Measurements from ENCODE around the gene CYP26B1.
"Not testable (repeated sequence)": the region's sequence is repeated elsewhere in the genome, so short reads cannot be mapped to it uniquely, and the experiment has no call there.

CYP26B1 gene

DNA sequence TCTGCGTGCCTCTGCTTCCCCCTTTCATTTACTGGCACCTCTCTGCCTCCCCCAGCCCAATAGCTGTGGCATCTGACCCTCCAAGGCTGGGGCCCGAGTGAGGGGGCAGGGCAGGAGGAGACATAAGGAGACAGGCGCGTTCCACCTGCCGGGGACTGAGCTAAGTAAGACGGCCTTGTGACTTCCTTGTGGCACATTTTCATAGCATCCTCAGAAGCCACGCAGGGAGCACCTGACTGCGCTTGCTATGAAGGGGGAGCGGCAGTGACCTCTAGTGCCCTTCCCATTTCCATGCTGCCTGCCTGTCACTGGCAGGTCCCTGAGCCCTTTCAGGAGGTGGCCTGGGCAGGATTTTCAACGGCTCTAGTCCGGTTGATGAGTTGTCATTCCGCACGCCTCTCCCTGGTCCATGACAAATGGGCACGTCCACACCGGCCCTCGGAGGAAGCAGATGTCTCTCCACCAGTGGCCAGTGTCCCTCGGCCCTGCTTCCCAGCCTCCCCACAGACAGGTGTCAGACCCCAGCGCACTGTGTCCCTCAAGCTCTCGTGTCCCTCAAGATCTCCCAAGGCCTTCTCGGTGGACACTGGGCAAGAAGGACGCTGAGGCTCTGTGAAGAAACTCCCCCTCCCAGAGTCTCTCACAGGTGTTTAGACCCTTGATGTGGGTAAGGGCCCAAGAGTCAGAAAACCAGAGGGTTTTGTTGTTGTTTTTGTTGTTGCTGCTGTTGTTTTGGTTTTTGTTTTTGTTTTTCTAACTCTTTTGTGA lies 42.7 kb downstream of the CYP26B1 start:
- no peak overlapping the region for H3K4me3 ChIP-seq (ENCODE audit: low read length)
- no peak for TF ChIP-seq ZNF274 (IDR thresholded peaks at IDR 0.05; ENCODE audit: low read depth, low read length)

DNA sequence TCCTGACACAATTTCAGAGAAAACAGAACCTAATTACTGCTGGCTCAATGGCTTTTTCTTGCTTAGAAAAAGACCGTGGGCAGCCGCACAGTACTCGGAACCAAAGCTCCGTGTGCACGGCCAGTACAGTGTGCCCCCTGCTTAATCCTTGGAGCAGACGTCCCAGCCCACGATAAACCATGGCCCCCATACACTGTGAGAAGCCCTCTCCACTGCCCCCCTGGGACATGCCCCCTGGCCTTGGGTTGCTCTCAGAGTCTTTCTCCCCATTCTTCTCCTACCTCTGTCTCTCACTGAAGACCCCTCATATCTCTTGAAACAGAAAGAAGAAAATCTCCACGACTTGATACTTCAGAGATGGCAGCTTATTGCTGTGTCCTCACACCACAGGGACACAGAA lies 44.0 kb downstream of the CYP26B1 start:
- no peak for TF ChIP-seq ZNF274 (IDR thresholded peaks at IDR 0.05; ENCODE audit: low read depth, low read length)
- H3K4me3 ChIP-seq (ENCODE audit: low read length): no peak overlapping the region

DNA sequence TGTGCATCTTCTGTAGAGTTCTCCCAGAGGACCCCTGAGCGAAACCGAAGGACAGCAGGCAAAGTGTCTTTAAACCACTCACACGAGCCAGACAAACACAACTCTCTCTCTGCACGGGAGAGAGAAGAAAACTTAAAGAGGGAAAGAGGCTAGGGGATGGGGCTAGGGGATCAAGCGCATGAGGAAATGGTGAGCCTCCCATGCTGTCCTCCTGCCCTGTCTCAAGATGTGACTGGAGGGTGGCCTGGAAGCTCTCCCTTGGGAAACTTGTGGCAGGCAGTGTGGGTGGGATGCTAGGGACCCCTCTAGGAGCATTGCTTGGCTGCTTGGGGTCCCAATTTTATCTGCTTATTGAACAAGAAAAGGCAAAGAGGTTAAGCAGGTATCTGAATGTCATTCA lies 44.5 kb downstream of the CYP26B1 start:
- no peak overlapping the region for H3K4me3 ChIP-seq (ENCODE audit: low read length)
- TF ChIP-seq ZNF274 (IDR thresholded peaks at IDR 0.05; ENCODE audit: low read depth, low read length): no peak

DNA sequence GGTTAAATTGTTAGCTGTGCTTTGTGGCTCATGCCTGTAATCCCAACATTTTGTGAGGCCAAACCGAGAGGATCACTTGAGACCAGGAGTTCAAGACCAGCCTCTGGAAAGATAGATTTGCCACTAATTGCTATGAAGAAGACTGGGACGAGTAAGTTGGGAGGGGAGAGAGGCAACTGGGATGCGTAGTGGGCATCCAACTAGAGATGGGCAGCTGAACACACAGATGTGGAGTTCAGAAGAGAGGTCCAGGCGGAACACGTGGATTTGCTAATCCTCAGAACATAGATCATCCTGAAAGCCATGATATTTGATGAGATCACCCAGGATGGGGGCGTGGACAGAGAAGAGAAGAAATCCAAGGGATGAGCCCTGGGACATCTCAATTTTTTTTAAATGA lies 48.7 kb downstream of the CYP26B1 start:
- no peak for TF ChIP-seq ZNF274 (IDR thresholded peaks at IDR 0.05; ENCODE audit: low read depth, low read length)
- no peak overlapping the region for H3K4me3 ChIP-seq (ENCODE audit: low read length)

DNA sequence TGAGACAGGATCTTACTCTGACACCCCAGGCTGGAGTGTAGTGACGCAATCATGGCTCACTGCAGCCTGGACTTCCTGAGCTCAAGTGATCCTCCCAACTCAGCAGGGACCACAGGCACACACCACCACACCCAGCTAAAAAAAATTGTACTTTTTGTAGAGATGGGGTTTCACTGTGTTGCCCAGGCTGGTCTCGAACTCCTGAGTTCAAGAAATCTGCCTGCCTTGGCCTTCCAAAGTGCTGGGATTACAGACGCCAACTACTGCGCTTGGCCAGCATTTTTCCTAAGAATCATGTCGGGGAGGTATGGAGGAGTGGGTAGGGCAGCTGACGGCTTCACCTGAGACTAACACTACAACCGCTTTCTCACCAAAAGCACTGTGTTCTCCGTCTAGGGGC lies 50.4 kb downstream of the CYP26B1 start:
- no peak overlapping the region for H3K4me3 ChIP-seq (ENCODE audit: low read length)
- no peak for TF ChIP-seq ZNF274 (IDR thresholded peaks at IDR 0.05; ENCODE audit: low read depth, low read length)

DNA sequence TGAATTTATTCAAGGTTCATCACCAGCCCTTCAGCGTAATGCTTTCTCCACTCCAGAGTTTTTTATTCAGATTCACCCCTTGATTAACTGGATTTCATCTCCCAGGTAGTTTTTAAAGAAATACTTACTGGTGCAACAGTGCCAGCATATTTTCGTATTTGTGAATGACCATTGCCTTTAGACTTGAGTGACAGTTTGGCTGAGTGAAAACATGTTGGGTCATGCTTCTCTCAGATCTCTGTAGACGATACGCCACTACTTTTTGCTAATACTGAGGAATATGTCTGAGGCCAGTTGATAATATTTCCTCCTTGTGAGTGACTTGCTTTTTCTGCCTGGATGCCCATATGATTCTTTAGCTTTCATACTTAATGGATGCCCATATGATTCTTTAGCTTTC lies 51.5 kb downstream of the CYP26B1 start:
- no peak for TF ChIP-seq ZNF274 (IDR thresholded peaks at IDR 0.05; ENCODE audit: low read depth, low read length)
- no peak overlapping the region for H3K4me3 ChIP-seq (ENCODE audit: low read length)

DNA sequence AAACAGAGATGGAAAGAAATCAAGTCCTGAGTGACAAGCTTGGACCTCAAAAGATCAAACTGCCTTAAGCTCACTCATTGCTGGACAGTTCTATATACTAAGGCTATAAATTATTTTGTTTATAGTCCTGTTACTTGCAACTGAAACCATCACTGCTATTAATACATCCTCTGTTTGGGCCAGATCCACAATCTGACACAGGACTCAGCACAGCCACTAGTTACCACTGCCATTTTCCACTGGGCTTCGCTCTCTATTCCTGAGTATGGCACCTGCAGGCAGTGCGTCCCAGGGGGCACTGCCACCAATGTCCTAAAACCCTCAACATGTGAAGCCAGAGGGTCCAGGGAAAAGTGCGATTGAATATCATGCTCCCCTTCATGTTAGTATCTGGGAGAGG lies 52.3 kb downstream of the CYP26B1 start:
- TF ChIP-seq ZNF274 (IDR thresholded peaks at IDR 0.05; ENCODE audit: low read depth, low read length): no peak
- H3K4me3 ChIP-seq (ENCODE audit: low read length): no peak overlapping the region

DNA sequence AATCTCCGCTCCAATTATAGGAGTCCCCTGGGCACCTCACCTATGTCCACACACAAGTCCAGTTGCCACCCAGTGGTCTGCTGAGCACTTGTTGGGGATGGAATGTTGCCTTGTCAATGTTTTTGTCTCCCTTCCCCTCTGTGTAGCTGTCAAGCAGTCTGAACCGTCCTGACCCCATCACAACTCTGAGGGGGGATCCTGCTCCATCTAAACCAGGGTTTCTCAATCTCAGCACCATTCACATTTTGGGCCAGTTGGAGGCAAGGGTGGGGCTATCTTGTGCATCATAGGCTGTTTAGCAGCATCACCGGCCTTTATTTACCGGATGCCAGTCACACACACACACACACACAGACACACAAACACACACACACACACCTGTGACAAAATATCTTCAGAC lies 53.0 kb downstream of the CYP26B1 start:
- no peak overlapping the region for H3K4me3 ChIP-seq (ENCODE audit: low read length)
- TF ChIP-seq ZNF274 (IDR thresholded peaks at IDR 0.05; ENCODE audit: low read depth, low read length): no peak

DNA sequence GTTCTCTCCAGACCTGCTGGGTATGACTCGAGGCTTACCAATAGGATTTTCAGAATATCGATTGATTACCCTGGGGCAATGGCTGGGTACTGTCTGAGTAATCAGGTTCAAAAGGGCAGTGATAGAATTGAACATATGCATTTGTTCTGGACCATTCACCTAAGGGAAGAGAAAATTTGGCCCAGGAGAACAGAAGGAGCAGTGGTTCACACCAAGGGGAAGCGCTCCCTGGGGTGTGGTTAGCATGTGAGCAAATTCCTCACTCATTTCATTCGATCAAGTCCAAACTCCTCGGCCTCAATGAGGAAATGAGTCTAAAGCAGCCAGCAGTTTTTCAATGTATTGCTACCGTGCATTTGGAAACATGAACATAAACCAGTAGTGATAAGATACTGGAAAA lies 55.6 kb downstream of the CYP26B1 start:
- no peak overlapping the region for H3K4me3 ChIP-seq (ENCODE audit: low read length)
- no peak for TF ChIP-seq ZNF274 (IDR thresholded peaks at IDR 0.05; ENCODE audit: low read depth, low read length)

DNA sequence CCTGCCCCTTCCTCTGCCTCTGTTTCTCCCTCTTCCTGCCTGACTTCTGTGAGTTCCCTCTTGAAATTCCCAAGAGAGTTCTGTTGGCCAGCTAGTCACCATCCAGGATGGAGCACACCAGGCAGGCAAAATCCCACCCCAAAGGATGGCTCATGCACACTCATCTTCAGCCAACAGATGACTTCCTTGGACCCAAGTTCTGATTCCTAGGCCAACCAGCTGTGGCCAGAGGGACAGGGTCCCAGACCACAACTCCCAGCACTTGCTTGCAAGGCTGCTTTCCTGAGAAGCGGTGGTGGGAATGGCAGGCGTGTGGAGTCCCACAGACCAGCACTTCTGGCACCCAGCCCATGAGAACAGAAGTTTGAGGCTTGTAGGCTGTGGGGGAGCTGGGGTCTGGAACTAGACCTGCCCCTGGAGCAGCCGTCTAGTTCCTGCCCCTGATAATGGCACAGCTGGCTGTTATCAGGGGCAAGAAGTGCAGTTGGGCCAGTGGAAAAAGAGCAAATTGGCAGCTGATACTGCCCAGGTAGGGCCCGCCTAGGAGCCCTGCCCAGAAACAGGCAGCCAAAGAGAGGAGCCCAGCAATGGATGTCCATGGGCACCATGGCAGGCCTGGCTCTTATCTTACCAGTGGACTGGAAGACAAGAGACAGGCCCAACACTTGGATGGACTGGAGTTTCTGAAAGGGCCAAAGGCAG lies 56.7 kb downstream of the CYP26B1 start:
- TF ChIP-seq ZNF274 (IDR thresholded peaks at IDR 0.05; ENCODE audit: low read depth, low read length): no peak
- no peak overlapping the region for H3K4me3 ChIP-seq (ENCODE audit: low read length)

DNA sequence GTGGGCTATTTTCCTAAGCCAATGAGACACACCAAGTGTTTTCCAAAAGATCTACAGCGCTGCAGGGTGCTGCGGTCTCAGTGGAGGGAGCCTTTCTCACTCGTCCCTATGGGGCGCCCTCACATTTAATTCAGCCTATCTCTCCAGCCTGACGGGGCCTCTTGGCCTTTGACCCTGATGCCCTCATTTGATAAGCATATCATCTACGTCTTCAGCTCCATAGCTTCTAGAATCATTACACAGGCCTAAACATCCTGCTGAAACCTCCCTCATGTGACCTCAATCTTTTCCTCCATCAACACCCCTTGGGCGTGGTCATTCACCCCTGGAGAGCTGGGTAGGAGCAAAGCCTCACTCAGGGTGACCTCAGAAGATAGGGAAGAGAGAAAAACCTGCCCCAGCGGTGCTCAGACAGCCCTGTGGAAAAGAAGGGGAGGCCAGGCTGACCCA lies 57.4 kb downstream of the CYP26B1 start:
- no peak for TF ChIP-seq ZNF274 (IDR thresholded peaks at IDR 0.05; ENCODE audit: low read depth, low read length)
- no peak overlapping the region for H3K4me3 ChIP-seq (ENCODE audit: low read length)

DNA sequence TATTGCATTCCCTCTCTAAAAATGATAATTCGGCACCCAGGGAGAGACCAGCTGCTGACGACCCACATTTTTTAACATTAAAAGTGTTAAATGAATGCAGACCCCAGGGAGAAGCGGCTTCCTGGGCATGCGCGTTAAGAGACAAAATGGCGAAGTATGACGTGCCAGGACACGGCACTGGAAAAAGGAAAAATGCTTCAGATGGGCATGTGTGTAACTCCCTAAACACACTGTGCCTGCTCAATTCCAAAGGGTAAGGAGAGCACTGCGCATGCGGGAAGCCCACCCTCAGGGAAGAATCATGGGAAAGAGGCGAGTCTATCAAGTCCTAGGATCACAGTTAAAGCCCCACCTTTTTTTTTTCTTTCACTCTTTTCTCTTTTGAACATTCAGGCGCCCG lies 58.1 kb downstream of the CYP26B1 start:
- no peak for TF ChIP-seq ZNF274 (IDR thresholded peaks at IDR 0.05; ENCODE audit: low read depth, low read length)

DNA sequence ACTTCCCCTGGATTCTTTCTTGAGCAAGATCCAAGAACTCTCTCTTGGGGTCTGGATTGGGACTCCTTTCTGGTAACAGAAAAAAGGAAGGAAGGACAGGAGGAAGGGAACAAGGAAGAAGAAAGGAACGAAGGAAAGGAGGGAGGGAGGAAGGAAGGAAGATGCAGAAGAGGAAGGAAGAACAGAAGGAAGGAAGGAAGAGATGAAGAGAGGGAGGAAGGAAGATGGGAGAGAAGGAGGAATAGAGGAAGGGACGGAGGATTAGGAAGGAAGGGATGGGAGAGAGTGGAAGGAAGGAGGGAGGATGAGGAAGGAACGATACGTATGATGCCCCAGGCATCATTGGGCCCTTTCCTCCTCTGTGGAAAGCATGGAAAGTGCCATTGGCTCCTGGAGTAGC lies 58.6 kb downstream of the CYP26B1 start:
- TF ChIP-seq ZNF274 (IDR thresholded peaks at IDR 0.05; ENCODE audit: low read depth, low read length): no peak
- no peak overlapping the region for H3K4me3 ChIP-seq (ENCODE audit: low read length)

More for the DNA sequence above, 58.1 kb downstream of the CYP26B1 start:
- no peak overlapping the region for H3K4me3 ChIP-seq (ENCODE audit: low read length)

DNA sequence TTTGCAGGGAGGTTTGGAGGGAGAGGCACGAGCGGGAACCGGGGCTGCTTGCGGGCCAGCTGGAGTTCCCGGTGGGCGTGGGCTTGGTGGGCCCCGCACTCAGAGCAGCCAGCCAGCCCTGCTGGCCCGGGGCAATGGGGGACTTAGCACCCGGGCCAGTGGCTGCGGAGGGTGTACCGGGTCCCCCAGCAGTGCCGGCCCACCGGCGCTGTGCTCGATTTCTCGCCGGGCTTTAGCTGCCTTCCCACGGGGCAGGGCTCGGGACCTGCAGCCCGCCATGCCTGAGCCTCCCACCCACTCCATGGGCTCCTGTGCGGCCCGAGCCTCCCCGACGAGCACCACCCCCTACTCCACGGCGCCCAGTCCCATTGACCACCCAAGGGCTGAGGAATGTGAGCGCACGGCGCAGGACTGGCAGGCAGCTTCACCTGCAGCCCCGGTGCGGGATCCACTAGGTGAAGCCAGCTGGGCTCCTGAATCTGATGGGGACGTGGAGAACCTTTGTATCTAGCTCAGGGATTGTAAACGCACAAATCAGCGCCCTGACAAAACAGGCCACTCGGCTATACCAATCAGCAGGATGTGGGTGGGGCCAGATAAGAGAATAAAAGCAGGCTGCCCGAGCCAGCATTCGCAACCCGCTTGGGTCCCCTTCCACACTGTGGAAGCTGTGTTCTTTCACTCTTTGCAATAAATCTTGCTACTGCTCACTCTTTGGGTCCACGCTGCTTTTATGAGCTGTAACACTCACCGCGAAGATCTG lies 60.6 kb downstream of the CYP26B1 start:
- not testable (repeated sequence) for H3K4me3 ChIP-seq (ENCODE audit: low read length)

DNA sequence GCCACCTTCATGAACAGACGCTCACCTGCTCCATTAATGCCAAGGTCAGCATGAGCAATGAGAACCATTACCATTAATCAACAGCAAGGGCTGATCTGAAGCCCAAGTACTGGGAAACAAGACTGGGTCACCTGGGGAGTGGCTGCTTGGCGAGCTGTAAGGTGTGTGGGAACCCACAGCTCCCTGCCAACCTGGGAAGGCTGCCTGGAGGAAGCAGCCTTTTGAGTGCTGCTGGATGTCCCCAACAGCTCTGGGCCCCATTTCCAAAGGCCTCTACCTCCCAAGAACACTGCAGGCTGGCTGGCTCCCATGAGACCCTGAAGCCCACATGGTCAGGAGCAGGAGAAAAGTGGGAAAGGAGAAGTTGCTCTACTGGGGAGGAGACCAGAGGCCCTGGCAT lies 62.1 kb downstream of the CYP26B1 start:
- no peak for TF ChIP-seq ZNF274 (IDR thresholded peaks at IDR 0.05; ENCODE audit: low read depth, low read length)
- H3K4me3 ChIP-seq (ENCODE audit: low read length): no peak overlapping the region

All from GM08714 (cell line).